Mononuclear cell (primary cell): Measurements from ENCODE around the gene ZNF532. TPM values are rescaled to one million over a fixed set of nuclear protein-coding genes. Genes with fewer than 3 reads are reported as not detected.

Experiments
- H3K27me3 ChIP-seq: 2 replicates; pipeline ENCODE4 v1.6.0; 2011; ENCODE audit warnings: low read length, control low read depth; ENCODE audit not compliant: insufficient read depth
- H3K4me1 ChIP-seq: 2 replicates; pipeline ENCODE4 v1.5.1; 2011; ENCODE audit warnings: mild to moderate bottlenecking, low read length, control low read depth; ENCODE audit not compliant: insufficient read depth
- H3K4me3 ChIP-seq: 2 replicates; pipeline ENCODE4 v1.5.1; 2011; ENCODE audit warnings: mild to moderate bottlenecking, low read length, moderate library complexity
- H3K9me3 ChIP-seq: 2 replicates; pipeline ENCODE4 v1.5.1; 2011; ENCODE audit warnings: low read depth, mild to moderate bottlenecking, control low read depth, low read length
- total RNA-seq: library from RNA; depleted of rRNA; stranded (reverse); fragments of >200 nt; gene quantifications from one replicate; pipeline ENCODE4 v1.2.3, GENCODE V29; 2012

The ZNF532 gene
- total RNA-seq, 1 donor, result 7.7 TPM

GRCh38 chr18:58996131-58996641, 131.5 kb downstream of the ZNF532 start:
- Histone ChIP-seq H3K9me3 (no peaks in the 10 kb centered on the region), H3K4me1 (no peaks in the 10 kb centered on the region), H3K27me3 (no peaks in the 10 kb centered on the region), H3K4me3 (no peak overlapping the region)

- Histone ChIP-seq H3K27me3 (no peaks in the 10 kb centered on the region), H3K9me3 (no peaks in the 10 kb centered on the region), H3K4me3 (no peak overlapping the region), H3K4me1 (no peaks in the 10 kb centered on the region)
These were observed 132.0 kb downstream of the ZNF532 start for GRCh38 chr18:58996696-58997095.

GRCh38 chr18:58997811-58998337, 133.2 kb downstream of the ZNF532 start:
- no peaks in the 10 kb centered on the region for H3K27me3 ChIP-seq
- no peaks in the 10 kb centered on the region for H3K9me3 ChIP-seq
- no peak overlapping the region for H3K4me3 ChIP-seq
- H3K4me1 ChIP-seq, result no peaks in the 10 kb centered on the region

GRCh38 chr18:58998401-58999203, 133.9 kb downstream of the ZNF532 start:
- Histone ChIP-seq H3K4me3 (no peak overlapping the region), H3K9me3 (no peaks in the 10 kb centered on the region), H3K4me1 (no peaks in the 10 kb centered on the region), H3K27me3 (no peaks in the 10 kb centered on the region)

- Histone ChIP-seq H3K9me3 (no peaks in the 10 kb centered on the region), H3K4me3 (no peak overlapping the region), H3K4me1 (no peaks in the 10 kb centered on the region), H3K27me3 (no peaks in the 10 kb centered on the region)
These were observed 136.5 kb downstream of the ZNF532 start for GRCh38 chr18:59001166-59001565.

GRCh38 chr18:59001721-59002120, 137.0 kb downstream of the ZNF532 start:
- Histone ChIP-seq H3K4me3 (no peak overlapping the region), H3K27me3 (no peaks in the 10 kb centered on the region), H3K9me3 (no peaks in the 10 kb centered on the region), H3K4me1 (no peaks in the 10 kb centered on the region)

GRCh38 chr18:59002974-59003594, 138.4 kb downstream of the ZNF532 start:
- H3K27me3 ChIP-seq, result no peaks in the 10 kb centered on the region
- H3K4me1 ChIP-seq, result no peaks in the 10 kb centered on the region
- no peak overlapping the region for H3K4me3 ChIP-seq
- H3K9me3 ChIP-seq, result no peaks in the 10 kb centered on the region

GRCh38 chr18:59005262-59005661, 140.6 kb downstream of the ZNF532 start:
- no peak overlapping the region for H3K4me3 ChIP-seq
- H3K9me3 ChIP-seq, result no peaks in the 10 kb centered on the region
- H3K4me1 ChIP-seq, result no peaks in the 10 kb centered on the region
- no peaks in the 10 kb centered on the region for H3K27me3 ChIP-seq

GRCh38 chr18:59006461-59007067, 141.9 kb downstream of the ZNF532 start:
- H3K4me3 ChIP-seq, result no peak overlapping the region
- H3K4me1 ChIP-seq, result no peaks in the 10 kb centered on the region
- no peaks in the 10 kb centered on the region for H3K27me3 ChIP-seq
- no peaks in the 10 kb centered on the region for H3K9me3 ChIP-seq

- H3K4me1 ChIP-seq, result no peaks in the 10 kb centered on the region
- no peak overlapping the region for H3K4me3 ChIP-seq
- H3K27me3 ChIP-seq, result no peaks in the 10 kb centered on the region
These were observed 143.8 kb downstream of the ZNF532 start for GRCh38 chr18:59008302-59008974.

GRCh38 chr18:59009846-59010245, 145.2 kb downstream of the ZNF532 start:
- Histone ChIP-seq H3K9me3 (no peaks in the 10 kb centered on the region), H3K4me1 (no peaks in the 10 kb centered on the region), H3K27me3 (no peaks in the 10 kb centered on the region)

More at GRCh38 chr18:59008302-59008974, 143.8 kb downstream of the ZNF532 start:
- H3K9me3 ChIP-seq, result no peaks in the 10 kb centered on the region

GRCh38 chr18:59011289-59011688, 146.6 kb downstream of the ZNF532 start:
- no peaks in the 10 kb centered on the region for H3K27me3 ChIP-seq
- H3K4me3 ChIP-seq, result no peak overlapping the region
- no peaks in the 10 kb centered on the region for H3K4me1 ChIP-seq
- no peaks in the 10 kb centered on the region for H3K9me3 ChIP-seq

More at GRCh38 chr18:59009846-59010245, 145.2 kb downstream of the ZNF532 start:
- no peak overlapping the region for H3K4me3 ChIP-seq

GRCh38 chr18:59011786-59012185, 147.1 kb downstream of the ZNF532 start:
- H3K27me3 ChIP-seq, result no peaks in the 10 kb centered on the region
- no peaks in the 10 kb centered on the region for H3K9me3 ChIP-seq
- H3K4me3 ChIP-seq, result no peak overlapping the region
- H3K4me1 ChIP-seq, result no peaks in the 10 kb centered on the region

GRCh38 chr18:59012815-59013705, 148.4 kb downstream of the ZNF532 start:
- no peaks in the 10 kb centered on the region for H3K9me3 ChIP-seq
- H3K4me1 ChIP-seq, result no peaks in the 10 kb centered on the region
- H3K27me3 ChIP-seq, result no peaks in the 10 kb centered on the region
- no peak overlapping the region for H3K4me3 ChIP-seq
